ENCODE data around the gene CAPN2. TPM values are rescaled to one million over a fixed set of nuclear protein-coding genes. Genes with fewer than 3 reads are reported as not detected.

CAPN2 gene
- total RNA-seq, 6 experiments from 2014 or later: 380 to 424 (median 413) TPM

- DNase-seq: no peak
- Mint-ChIP-seq H3K36me3 (ENCODE audit: low read depth) (no peaks in the 10 kb centered on the region), H3K4me3 (no peak overlapping the region), H3K27ac (no peak overlapping the region), H3K4me1 (ENCODE audit: low read depth) (peaks cover 38% of the 10 kb centered on the region), H3K27me3 (ENCODE audit: insufficient read depth) (no peaks in the 10 kb centered on the region; the same call in 1 of the 2 replicates), H3K9me3 (no peaks in the 10 kb centered on the region)
- TF ChIP-seq CTCF (IDR thresholded peaks at IDR 0.05): no peak
Measured at GRCh38 chr1:223695941-223696340, 16.4 kb upstream of the CAPN2 start.

GRCh38 chr1:223700388-223700918, 11.9 kb upstream of the CAPN2 start:
- Mint-ChIP-seq H3K4me1 (ENCODE audit: low read depth) (peaks cover 74% of the 10 kb centered on the region), H3K27ac (peak overlapping the region; percentile 100), H3K27me3 (ENCODE audit: insufficient read depth) (no peaks in the 10 kb centered on the region; the same call in 1 of the 2 replicates), H3K4me3 (peak overlapping the region; percentile 86), H3K9me3 (no peaks in the 10 kb centered on the region), H3K36me3 (ENCODE audit: low read depth) (no peaks in the 10 kb centered on the region; the same call in 1 of the 2 replicates)
- peak; percentile 47 for DNase-seq
- TF ChIP-seq CTCF (IDR thresholded peaks at IDR 0.05): no peak

GRCh38 chr1:223700942-223701637, 11.2 kb upstream of the CAPN2 start:
- Mint-ChIP-seq H3K4me3 (peak overlapping the region; percentile 86), H3K27me3 (ENCODE audit: insufficient read depth) (no peaks in the 10 kb centered on the region; the same call in 1 of the 2 replicates), H3K36me3 (ENCODE audit: low read depth) (no peaks in the 10 kb centered on the region; the same call in 1 of the 2 replicates), H3K4me1 (ENCODE audit: low read depth) (peaks cover 80% of the 10 kb centered on the region), H3K9me3 (no peaks in the 10 kb centered on the region), H3K27ac (peak overlapping the region; percentile 100)
- peak; percentile 97 for DNase-seq
- TF ChIP-seq CTCF (IDR thresholded peaks at IDR 0.05): no peak

GRCh38 chr1:223702735-223703667, 9.3 kb upstream of the CAPN2 start:
- H3K27me3 Mint-ChIP-seq (ENCODE audit: insufficient read depth): peaks cover 1% of the 10 kb centered on the region; the same call in 1 of the 2 replicates
- peak; percentile 82 for DNase-seq
- peak overlapping the region; percentile 100 for H3K27ac Mint-ChIP-seq
- peaks cover 2% of the 10 kb centered on the region; the same call in 1 of the 2 replicates for H3K36me3 Mint-ChIP-seq (ENCODE audit: low read depth)
- peaks cover 91% of the 10 kb centered on the region for H3K4me1 Mint-ChIP-seq (ENCODE audit: low read depth)
- TF ChIP-seq CTCF (IDR thresholded peaks at IDR 0.05): no peak
- H3K9me3 Mint-ChIP-seq: no peaks in the 10 kb centered on the region
- H3K4me3 Mint-ChIP-seq: peak overlapping the region; percentile 81

GRCh38 chr1:223703668-223704013, 8.7 kb upstream of the CAPN2 start:
- H3K4me1 Mint-ChIP-seq (ENCODE audit: low read depth): peaks cover 91% of the 10 kb centered on the region
- TF ChIP-seq CTCF (IDR thresholded peaks at IDR 0.05): no peak

More at GRCh38 chr1:223703668-223704013, 8.7 kb upstream of the CAPN2 start:
- peaks cover 4% of the 10 kb centered on the region; the same call in 1 of the 2 replicates for H3K36me3 Mint-ChIP-seq (ENCODE audit: low read depth)
- no peaks in the 10 kb centered on the region for H3K9me3 Mint-ChIP-seq
- H3K27ac Mint-ChIP-seq: peak overlapping the region; percentile 100
- DNase-seq: no peak
- no peak overlapping the region for H3K4me3 Mint-ChIP-seq
- H3K27me3 Mint-ChIP-seq (ENCODE audit: insufficient read depth): peaks cover 2% of the 10 kb centered on the region; the same call in 1 of the 2 replicates
